ENCODE measurements around the gene SRP19.
A peak's percentile ranks its signal among the peaks of the same experiment; 100 is the strongest.
"Not testable (repeated sequence)": the region's sequence is repeated elsewhere in the genome, so short reads cannot be mapped to it uniquely, and the experiment has no call there.

The SRP19 gene

DNA sequence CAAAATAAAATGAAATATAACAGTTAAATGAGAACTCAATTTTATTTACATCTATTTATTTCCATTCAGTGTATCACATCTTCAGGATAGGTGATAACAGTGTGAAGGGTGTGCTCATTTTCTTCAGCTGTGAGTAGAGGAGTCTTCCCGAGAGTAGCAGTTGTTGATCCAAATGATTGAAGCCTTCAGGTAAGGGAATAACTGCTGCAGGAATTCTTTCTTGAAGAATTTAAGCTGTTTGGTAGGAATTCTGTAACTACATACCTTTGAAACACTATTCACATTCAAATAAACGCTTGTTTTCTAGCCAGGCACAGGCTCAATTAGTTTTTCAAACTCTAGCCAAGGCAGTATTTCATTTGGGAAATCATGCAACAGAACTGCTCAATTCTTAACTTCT lies 15.3 kb downstream of the SRP19 start:
- no peak for DNase-seq

DNA sequence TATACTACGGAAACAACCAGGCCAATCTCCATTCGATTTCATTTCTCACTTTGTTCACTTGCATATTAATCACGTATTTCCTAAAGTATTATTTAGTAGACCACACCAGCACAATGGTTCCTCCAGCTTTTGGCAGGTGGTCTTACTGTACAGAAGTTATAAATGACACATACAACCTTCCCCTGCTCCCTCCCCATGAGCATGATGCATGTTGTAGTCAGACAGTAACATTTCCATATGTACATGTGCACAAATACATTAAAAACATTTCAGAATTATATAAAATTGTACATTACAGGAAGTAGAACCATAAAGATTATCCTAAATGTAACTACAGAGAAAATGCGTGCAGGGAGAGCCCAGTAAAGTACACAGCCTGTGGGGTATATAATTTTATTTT lies 17.0 kb downstream of the SRP19 start:
- DNase-seq = no peak

DNA sequence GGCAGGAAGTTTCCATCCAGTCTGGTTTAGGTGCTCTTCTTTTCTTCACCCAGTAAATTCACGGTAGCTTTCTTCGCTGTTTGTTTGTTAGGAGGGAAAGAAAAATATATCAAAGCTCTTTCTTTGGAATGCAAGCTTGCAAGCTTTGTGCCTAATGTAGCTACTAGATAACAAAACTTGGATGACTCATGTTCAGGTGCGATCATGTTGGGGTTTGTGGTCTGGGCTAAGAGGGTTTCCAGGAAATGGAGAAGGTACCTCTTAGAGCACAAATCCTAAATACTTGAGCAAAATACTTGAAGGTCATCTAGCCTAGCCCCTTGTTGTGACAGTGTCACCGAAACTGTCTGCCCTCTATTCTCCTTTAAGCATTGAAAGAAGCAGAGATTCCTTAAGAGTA lies 17.7 kb downstream of the SRP19 start:
- DNase-seq = no peak

DNA sequence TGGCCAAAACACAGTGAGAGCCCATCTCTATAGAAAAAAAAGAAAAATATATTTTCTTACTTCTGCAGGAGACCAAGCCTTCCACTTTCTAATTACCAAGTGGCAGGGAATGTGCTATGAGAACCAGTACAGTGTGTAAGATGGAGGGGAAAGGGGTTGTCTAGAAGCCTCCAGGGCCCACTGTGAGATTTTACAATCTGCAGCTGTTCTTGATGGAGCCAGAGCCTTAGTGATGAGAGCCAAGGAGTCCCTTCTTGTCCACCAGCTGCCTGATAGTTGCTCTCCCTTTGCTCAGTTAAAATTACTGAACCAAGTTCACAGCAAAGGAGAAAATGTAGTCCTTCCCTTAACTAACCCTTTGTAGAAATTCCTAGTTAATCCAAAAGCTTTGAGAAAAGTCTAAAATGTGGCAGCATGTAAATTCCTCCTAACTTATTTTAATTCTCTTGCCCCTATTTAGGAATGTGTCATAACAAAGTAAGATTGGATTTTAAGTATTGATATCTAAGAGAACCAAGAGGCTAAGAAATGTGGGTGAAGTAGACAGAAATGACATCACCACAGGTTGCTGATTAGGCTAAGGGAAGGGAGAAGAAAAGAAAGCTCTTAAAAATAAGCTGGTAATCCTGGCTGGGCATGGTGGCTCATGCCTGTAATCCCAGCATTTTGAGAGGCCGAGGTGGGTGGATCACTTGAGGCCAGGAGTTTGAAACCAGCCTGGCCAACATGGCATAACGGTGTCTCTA lies 19.3 kb downstream of the SRP19 start:
- no peak for DNase-seq

DNA sequence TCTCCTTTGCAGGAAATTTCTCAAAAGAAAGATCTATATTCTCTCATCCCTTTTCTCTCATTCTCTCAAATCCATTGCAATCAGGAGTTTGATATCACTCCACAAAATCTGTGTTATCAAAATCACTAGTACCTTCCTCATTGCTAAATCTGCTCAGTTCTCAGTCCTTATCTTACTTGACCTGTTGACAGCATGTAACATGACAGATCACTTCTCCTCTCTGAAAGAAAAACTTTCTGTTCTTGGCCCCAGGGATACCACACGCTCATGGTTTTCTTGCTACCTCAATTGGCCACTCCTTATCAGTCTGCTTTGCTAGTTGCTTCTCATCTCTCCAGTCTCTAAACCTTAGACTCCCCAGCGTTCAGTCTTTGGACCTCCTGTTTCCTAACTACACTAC lies 22.1 kb downstream of the SRP19 start:
- no peak for DNase-seq

GRCh38 chr5:112885001-112885400 lies 23.9 kb downstream of the SRP19 start:
- DNase-seq = peak; percentile 56

DNA sequence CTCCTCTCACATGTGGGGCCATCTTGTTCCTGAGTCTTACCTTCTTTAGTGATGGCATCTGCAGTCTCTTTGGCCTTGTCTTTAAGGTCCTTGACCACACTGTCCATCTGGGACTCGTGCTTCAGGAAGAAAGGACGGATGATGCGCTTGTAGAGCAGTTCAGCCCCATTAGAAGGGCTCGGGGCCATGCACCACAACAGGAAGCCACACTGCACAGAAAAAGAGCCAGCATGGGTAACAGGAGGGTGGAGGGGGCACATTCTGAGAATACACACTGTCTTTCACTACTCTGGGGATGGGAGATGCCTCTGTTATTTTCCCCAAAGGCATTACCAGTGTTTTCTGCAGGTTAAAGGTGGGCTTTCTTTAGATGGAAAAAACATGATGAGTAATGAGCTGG lies 25.9 kb downstream of the SRP19 start:
- no peak for DNase-seq

GRCh38 chr5:112892066-112892465 lies 31.0 kb downstream of the SRP19 start:
- not testable (repeated sequence) for DNase-seq

DNA sequence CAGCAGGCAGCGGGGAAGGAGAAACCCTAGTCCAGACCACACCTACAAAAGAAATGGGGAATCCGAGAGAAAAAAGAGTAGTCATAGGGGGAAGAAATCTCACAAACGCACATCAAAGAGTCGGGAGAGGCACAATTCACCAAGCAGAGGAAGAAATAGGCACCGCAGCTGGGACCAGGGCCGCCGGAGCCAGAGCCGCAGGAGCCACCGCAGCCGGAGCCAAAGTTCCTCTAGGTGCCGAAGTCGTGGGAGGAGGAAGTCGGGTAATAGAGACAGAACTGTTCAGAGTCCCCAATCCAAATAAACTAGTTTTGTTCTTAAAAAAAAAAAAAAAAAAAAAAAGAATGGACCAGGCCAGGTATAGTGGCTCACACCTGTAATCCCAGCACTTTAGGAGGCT lies 31.7 kb downstream of the SRP19 start:
- DNase-seq = no peak

DNA sequence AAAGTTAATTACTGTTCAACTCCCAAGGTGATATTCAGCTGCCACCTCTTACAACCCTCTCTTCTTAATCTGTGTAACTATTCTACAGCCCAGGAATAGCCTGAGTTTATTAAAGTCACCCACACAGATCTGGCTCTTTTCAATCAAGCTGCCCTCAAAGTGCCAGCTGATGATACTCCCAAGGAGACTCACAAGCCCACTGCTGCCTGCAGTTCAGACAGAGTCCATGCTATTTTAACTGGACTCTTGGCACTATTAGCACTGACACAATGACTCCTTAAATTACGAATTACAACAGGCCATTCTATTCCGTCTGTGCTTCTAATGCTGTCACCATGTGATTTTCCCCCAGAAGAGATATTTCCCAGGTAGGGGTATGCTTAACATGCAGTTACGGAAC lies 34.6 kb downstream of the SRP19 start:
- no peak for DNase-seq

GRCh38 chr5:112902561-112902960 lies 41.5 kb downstream of the SRP19 start:
- DNase-seq = no peak

DNA sequence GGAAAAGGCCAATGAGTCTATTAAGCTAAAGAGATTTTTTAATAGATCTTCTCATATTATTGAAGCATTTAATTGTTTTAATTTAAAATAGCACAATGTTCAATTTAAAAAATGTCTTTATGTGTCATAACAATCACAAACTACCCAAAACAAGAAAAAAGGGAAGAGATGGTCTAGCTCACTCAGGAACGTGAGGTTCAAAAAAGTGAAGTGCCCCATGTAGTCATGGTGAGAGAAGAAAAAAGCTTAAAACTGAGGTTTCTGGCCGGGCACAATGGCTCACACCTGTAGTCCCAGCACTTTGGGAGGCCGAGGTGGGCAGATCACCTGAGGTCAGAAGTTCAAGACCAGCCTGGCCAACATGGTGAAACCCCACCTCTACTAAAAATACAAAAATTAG lies 43.9 kb downstream of the SRP19 start:
- not testable (repeated sequence) for DNase-seq

- no peak for DNase-seq
These were observed 45.5 kb downstream of the SRP19 start for GRCh38 chr5:112906637-112907036.

GRCh38 chr5:112907166-112907631 lies 46.1 kb downstream of the SRP19 start:
- DNase-seq = no peak

DNA sequence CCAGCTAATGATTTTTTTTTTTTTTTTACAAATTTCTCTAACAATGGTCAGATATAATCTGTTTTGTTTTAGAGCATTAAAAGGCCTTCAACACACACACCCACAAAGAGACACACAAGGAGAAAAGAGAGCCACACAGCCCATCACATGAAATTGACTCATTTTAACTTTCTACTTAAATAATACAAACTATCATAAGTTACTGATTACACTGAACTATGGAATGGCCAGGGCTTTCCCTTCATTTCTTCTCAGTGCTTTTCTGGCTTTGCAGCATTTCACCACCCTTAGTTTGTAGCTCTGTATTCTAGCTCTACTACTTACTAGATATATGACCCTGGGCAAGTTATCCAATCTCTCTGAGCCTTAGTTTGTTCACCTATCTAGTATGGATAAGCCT lies 47.8 kb downstream of the SRP19 start:
- no peak for DNase-seq

DNA sequence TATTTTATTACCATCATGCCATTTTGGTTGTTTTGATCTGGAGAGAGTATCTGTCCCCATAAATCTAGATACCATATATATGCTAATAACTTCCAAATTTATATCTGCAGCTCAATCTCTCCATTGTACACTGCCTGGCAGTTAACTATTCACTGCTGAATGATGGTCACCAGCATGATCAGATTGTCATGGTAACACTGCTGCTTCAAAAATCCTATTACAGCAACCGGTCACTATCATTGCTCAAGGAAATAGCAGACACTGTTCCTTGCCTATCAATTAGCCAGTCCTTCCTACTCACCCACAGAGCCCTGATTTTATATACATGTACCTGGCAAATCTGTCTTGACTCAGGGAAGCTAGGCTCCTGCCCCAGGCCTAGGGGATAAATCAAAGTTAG lies 49.4 kb downstream of the SRP19 start:
- DNase-seq = no peak

DNA sequence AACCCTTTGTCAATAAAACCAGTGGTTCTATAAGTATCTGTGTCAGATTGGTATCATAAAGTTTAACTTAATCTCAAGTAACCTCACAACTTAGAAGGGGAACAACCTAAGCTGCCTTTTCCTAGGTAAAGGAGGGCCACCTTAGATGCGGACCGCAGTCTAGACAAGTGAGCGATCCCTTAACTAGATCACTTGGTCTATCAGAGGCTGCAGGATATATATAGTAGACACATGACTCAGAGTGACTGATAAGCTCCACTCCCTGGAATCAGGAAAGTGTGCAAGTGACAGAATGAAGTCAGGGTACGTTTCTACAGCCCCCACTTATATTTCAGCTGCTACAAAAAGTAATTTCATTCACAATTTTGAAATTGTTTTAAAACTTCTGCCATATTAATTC lies 53.5 kb downstream of the SRP19 start:
- DNase-seq = no peak

GRCh38 chr5:112915831-112916230 lies 54.7 kb downstream of the SRP19 start:
- peak; percentile 4 for DNase-seq

DNA sequence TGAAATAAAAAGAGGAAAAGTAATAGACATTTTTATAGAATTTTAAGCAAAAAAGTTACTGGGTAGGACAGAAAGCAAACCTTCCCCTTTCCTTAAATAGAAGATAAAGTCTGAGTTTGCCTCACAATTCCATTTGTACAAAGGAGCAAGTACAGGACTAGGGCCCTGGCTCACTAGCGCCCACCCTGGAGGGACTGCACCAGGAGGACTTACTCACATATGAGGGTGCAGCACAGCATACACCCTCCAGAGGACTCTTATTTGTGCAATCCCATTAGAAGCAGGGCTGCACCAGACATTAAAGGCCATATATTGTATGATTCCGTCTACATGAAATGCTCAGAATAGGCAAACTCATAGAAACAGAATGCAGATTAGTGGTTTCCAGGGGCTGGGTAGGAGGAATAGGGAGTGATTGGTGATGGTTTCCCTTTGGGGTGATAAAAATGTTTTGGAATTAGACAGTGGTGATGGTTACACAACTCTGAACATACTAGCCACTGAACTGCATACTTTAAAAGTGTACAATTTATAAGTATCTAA lies 56.4 kb downstream of the SRP19 start:
- no peak for DNase-seq

GRCh38 chr5:112918136-112918535 lies 57.0 kb downstream of the SRP19 start:
- no peak for DNase-seq

GRCh38 chr5:112918679-112919078 lies 57.6 kb downstream of the SRP19 start:
- DNase-seq = no peak
